ENCODE data around the gene COX6A2.

COX6A2 gene

DNA sequence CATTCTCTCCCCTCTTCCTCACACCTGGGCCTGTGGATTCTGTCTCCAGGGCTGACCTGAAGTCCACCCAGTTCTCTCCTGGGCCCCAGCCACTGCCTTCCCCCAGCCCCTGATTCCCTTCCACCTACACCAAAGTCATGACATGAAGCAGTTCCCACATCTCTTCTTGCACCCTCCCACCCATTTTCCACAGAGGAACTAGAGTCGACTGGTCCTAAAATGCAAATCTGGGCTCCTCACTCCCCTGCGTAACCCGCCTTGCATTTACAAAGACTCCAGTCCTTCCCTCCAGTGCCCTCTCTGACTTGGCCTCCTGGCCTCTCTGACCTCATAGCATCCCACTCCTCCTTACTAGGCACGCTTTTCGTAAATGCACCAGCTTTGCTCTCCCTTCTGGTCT, 14.8 kb downstream of the COX6A2 start:
- TF ChIP-seq GATA2 (IDR thresholded peaks at IDR 0.05; ENCODE audit: low read depth, low read length) (no peak), GATA3 (IDR thresholded peaks at IDR 0.05; ENCODE audit: low read depth, low read length) (no peak)

- TF ChIP-seq GATA3 (IDR thresholded peaks at IDR 0.05; ENCODE audit: low read depth, low read length) (no peak), GATA2 (IDR thresholded peaks at IDR 0.05; ENCODE audit: low read depth, low read length) (no peak)
Observed at GRCh38 chr16:31412750-31413149, 15.4 kb downstream of the COX6A2 start.

DNA sequence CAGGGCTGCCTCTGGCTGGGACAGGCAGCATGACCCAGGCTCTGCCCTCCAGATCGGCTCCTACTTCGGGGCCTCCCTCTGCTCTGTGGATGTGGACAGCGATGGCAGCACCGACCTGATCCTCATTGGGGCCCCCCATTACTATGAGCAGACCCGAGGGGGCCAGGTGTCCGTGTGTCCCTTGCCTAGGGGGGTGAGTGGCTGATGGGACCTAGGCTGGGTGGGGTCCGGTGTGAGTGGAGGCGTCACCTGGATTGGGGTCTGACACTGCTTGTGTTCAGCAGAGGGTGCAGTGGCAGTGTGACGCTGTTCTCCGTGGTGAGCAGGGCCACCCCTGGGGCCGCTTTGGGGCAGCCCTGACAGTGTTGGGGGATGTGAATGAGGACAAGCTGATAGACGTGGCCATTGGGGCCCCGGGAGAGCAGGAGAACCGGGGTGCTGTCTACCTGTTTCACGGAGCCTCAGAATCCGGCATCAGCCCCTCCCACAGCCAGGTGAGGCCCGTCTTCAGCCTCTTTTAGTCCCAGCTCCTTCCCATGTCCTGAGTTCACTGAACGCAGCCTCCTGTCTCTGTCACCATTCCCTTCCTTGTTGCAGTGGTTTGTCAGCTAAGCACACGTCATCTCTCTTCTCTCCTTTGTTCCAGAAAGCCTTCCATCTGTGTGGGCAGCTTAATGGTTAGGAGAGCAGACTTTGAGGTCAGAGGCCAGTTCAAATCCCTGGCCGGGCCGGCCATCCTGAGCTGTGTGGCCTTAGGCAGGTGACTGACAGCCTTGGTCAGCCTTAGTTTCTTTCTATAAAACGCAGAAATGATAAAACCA, 16.9 kb downstream of the COX6A2 start:
- TF ChIP-seq GATA2 (IDR thresholded peaks at IDR 0.05; ENCODE audit: low read depth, low read length) (no peak), GATA3 (IDR thresholded peaks at IDR 0.05; ENCODE audit: low read depth, low read length) (no peak)

DNA sequence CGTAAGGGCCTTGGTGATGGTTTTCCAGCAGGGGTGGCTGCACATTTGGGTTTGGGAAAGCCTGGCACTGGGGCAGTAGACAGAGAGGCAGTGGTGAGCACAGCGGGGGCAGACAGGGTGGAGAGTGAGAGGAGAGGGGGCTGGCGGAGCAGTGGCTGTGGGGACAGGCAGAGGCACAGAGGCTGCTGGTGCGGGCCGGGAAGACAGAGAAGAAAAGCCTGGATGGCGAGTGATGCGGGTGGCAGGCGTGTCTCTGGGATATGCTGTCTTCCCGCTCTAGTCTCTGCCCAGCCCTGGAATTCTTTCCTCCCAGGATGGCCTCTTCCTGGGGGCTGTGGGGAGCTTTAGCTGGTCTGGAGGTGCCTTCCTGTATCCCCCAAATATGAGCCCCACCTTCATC, 18.1 kb downstream of the COX6A2 start:
- TF ChIP-seq GATA3 (IDR thresholded peaks at IDR 0.05; ENCODE audit: low read depth, low read length) = no peak
- TF ChIP-seq GATA2 (IDR thresholded peaks at IDR 0.05; ENCODE audit: low read depth, low read length) = no peak

GRCh38 chr16:31409433-31409832, 18.7 kb downstream of the COX6A2 start:
- TF ChIP-seq GATA3 (IDR thresholded peaks at IDR 0.05; ENCODE audit: low read depth, low read length) = no peak
- no peak for TF ChIP-seq GATA2 (IDR thresholded peaks at IDR 0.05; ENCODE audit: low read depth, low read length)

- TF ChIP-seq GATA3 (IDR thresholded peaks at IDR 0.05; ENCODE audit: low read depth, low read length) (no peak), GATA2 (IDR thresholded peaks at IDR 0.05; ENCODE audit: low read depth, low read length) (no peak)
Observed at GRCh38 chr16:31407406-31407805, 20.8 kb downstream of the COX6A2 start.

- TF ChIP-seq GATA2 (IDR thresholded peaks at IDR 0.05; ENCODE audit: low read depth, low read length) = no peak
- no peak for TF ChIP-seq GATA3 (IDR thresholded peaks at IDR 0.05; ENCODE audit: low read depth, low read length)
Observed at GRCh38 chr16:31404353-31405064, 23.7 kb downstream of the COX6A2 start.

GRCh38 chr16:31403590-31404352, 24.4 kb downstream of the COX6A2 start:
- TF ChIP-seq GATA2 (IDR thresholded peaks at IDR 0.05; ENCODE audit: low read depth, low read length) (no peak), GATA3 (IDR thresholded peaks at IDR 0.05; ENCODE audit: low read depth, low read length) (no peak)

DNA sequence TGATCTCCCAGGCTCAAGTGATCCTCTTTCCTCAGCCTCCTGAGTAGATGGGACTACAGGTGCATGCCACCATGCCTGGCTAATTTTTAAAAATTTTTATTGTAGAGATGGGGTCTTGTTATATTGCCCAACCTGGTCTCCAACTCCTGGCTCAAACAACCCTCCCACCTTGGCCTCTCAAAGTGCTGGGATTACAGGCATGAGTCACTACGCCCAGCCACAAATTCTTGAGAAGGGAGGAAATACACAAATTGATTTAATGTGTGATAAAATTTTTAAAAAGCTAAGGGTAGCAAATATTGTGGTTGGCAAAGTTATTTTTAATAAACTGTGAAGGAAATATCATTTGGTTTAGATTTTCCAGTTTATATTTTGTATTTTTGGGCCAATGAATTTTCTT, 25.5 kb downstream of the COX6A2 start:
- TF ChIP-seq GATA2 (IDR thresholded peaks at IDR 0.05; ENCODE audit: low read depth, low read length) (no peak), GATA3 (IDR thresholded peaks at IDR 0.05; ENCODE audit: low read depth, low read length) (no peak)

DNA sequence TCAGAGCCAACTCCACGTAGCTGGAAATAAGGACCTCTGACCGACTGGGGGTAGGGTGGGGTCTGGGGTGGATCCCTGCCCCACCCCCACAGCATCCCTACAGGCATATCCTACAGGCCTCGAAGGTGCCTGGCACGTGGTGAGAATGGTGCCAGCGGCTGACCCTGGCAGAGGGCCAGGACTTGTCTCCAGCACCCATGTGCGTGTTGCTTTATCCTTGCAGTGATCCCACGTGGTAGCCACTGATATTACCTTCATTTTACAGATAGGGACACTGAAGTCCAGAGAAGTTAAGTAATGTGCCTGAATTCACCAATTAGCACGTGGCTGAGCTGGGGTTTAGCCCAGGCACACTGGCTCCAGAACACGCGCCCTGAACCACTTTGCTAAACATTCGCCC, 26.7 kb downstream of the COX6A2 start:
- no peak for TF ChIP-seq GATA2 (IDR thresholded peaks at IDR 0.05; ENCODE audit: low read depth, low read length)
- TF ChIP-seq GATA3 (IDR thresholded peaks at IDR 0.05; ENCODE audit: low read depth, low read length) = no peak

- TF ChIP-seq GATA3 (IDR thresholded peaks at IDR 0.05; ENCODE audit: low read depth, low read length) (no peak), GATA2 (IDR thresholded peaks at IDR 0.05; ENCODE audit: low read depth, low read length) (no peak)
Observed at GRCh38 chr16:31400191-31400590, 28.0 kb downstream of the COX6A2 start.

GRCh38 chr16:31397701-31398100, 30.5 kb downstream of the COX6A2 start:
- TF ChIP-seq GATA3 (IDR thresholded peaks at IDR 0.05; ENCODE audit: low read depth, low read length) = no peak
- no peak for TF ChIP-seq GATA2 (IDR thresholded peaks at IDR 0.05; ENCODE audit: low read depth, low read length)

DNA sequence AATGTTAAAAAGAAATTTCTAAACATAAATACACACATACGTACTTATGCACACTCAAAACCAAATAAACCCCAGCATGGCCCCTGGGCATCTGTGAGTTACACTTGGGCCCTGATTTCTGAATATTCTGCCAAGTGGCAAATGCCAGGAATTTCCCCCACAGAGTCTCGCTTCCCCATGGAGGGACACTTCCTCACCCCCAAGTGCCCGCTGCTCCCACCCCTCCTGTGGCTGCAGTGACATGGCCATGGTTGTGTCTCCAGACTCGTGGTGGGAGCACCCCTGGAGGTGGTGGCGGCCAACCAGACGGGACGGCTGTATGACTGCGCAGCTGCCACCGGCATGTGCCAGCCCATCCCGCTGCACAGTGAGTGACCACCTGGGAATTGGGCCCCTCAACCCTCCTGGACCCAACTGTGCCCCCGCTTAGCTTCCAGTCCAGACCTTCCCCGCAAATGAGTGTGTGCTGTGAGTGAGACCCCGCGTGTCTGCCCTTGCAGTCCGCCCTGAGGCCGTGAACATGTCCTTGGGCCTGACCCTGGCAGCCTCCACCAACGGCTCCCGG, 31.0 kb downstream of the COX6A2 start:
- TF ChIP-seq GATA2 (IDR thresholded peaks at IDR 0.05; ENCODE audit: low read depth, low read length) (no peak), GATA3 (IDR thresholded peaks at IDR 0.05; ENCODE audit: low read depth, low read length) (no peak)

DNA sequence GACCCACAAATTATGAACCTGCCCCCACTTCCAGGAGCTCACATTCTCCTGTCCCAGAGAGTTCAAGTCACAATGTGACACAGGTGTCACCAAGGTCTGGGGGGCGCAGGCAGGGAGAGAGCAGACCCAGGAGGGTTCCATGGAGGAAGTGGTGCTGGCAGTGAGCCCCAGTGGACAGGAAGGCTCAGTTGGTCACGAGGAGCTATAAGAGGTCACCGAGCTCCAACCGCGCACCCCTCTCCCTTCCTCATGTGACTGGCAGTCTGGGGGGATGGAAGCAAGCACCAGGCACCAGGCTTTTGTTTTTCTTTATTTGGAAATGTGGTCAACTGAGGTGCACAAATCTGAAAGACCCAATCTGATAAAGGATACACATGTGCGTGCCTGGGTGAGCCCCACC, 32.5 kb downstream of the COX6A2 start:
- no peak for TF ChIP-seq GATA3 (IDR thresholded peaks at IDR 0.05; ENCODE audit: low read depth, low read length)
- no peak for TF ChIP-seq GATA2 (IDR thresholded peaks at IDR 0.05; ENCODE audit: low read depth, low read length)
